Duodenal mucosa (tissue), 2 donors: Measurements from ENCODE around the gene CDKN2B.

Experiments used
- H3K27ac ChIP-seq: one replicate; pipeline ENCODE4 v1.7.0; 2013; ENCODE audit warnings: low read depth, low read length
- H3K27me3 ChIP-seq, 2 donors: one replicate each; pipeline ENCODE4 v1.7.0; 2013; ENCODE audit warnings: low read length in 2 of 2, control low read depth in 1 of 2; ENCODE audit not compliant: insufficient read depth in 2 of 2, control insufficient read depth in 1 of 2
- H3K36me3 ChIP-seq, 2 donors: one replicate each; pipeline ENCODE4 v1.7.0; 2013; ENCODE audit warnings: low read length in 2 of 2, control low read depth in 1 of 2; ENCODE audit not compliant: insufficient read depth in 2 of 2, control insufficient read depth in 1 of 2
- H3K4me1 ChIP-seq, 2 donors: one replicate each; pipeline ENCODE4 v1.7.0; 2013; ENCODE audit warnings: low read length in 2 of 2, control low read depth in 1 of 2; ENCODE audit not compliant: insufficient read depth in 2 of 2, control insufficient read depth in 1 of 2
- H3K4me3 ChIP-seq, 2 donors: one replicate each; pipeline ENCODE4 v1.7.0; 2013; ENCODE audit warnings: low read length in 2 of 2, low read depth in 1 of 2
- H3K9ac ChIP-seq, 2 donors: one replicate each; pipeline ENCODE4 v1.7.0; 2013; ENCODE audit warnings: low read length in 2 of 2, low read depth in 1 of 2
- H3K9me3 ChIP-seq, 2 donors: one replicate each; pipeline ENCODE4 v1.7.0; 2013; ENCODE audit warnings: low read length in 2 of 2, control low read depth in 1 of 2; ENCODE audit not compliant: control insufficient read depth in 1 of 2

Gene CDKN2B

GRCh38 chr9:22047596-22047995, 38.5 kb upstream of the CDKN2B start:
- Histone ChIP-seq H3K4me3 (no peak overlapping the region), H3K9ac (no peak overlapping the region), H3K27me3 (no peaks in the 10 kb centered on the region), H3K27ac (no peak overlapping the region), H3K36me3 (no peaks in the 10 kb centered on the region), H3K9me3 (no peaks in the 10 kb centered on the region), H3K4me1 (peaks cover 11 to 15% of the 10 kb centered on the region in 2 donors)

- Histone ChIP-seq H3K9me3 (no peaks in the 10 kb centered on the region), H3K4me1 (peaks cover 14 to 28% of the 10 kb centered on the region in 2 donors), H3K36me3 (no peaks in the 10 kb centered on the region), H3K27ac (no peak overlapping the region), H3K4me3 (no peak overlapping the region), H3K27me3 (no peaks in the 10 kb centered on the region), H3K9ac (no peak overlapping the region)
Observed at GRCh38 chr9:22046243-22046885, 37.3 kb upstream of the CDKN2B start.

- no peaks in the 10 kb centered on the region for H3K9me3 ChIP-seq
Observed at GRCh38 chr9:22045423-22045822, 36.3 kb upstream of the CDKN2B start.

GRCh38 chr9:22044583-22044982, 35.5 kb upstream of the CDKN2B start:
- Histone ChIP-seq H3K36me3 (no peaks in the 10 kb centered on the region), H3K27me3 (no peaks in the 10 kb centered on the region), H3K9me3 (no peaks in the 10 kb centered on the region), H3K4me3 (no peak overlapping the region), H3K9ac (no peak overlapping the region), H3K27ac (no peak overlapping the region), H3K4me1 (peaks cover 26 to 45% of the 10 kb centered on the region in 2 donors)

More at GRCh38 chr9:22045423-22045822, 36.3 kb upstream of the CDKN2B start:
- Histone ChIP-seq H3K9ac (no peak overlapping the region), H3K36me3 (no peaks in the 10 kb centered on the region), H3K4me3 (no peak overlapping the region), H3K27me3 (no peaks in the 10 kb centered on the region), H3K4me1 (peaks cover 18 to 37% of the 10 kb centered on the region in 2 donors), H3K27ac (no peak overlapping the region)

GRCh38 chr9:22043928-22044327, 34.8 kb upstream of the CDKN2B start:
- no peak overlapping the region for H3K27ac ChIP-seq
- H3K36me3 ChIP-seq: no peaks in the 10 kb centered on the region
- no peaks in the 10 kb centered on the region for H3K9me3 ChIP-seq
- H3K4me1 ChIP-seq: peaks cover 32 to 51% of the 10 kb centered on the region in 2 donors
- no peak overlapping the region for H3K9ac ChIP-seq
- no peak overlapping the region for H3K4me3 ChIP-seq
- H3K27me3 ChIP-seq: no peaks in the 10 kb centered on the region

- H3K9me3 ChIP-seq: no peaks in the 10 kb centered on the region
- no peaks in the 10 kb centered on the region for H3K27me3 ChIP-seq
- no peak overlapping the region for H3K27ac ChIP-seq
- H3K36me3 ChIP-seq: no peaks in the 10 kb centered on the region
- peaks cover 27 to 57% of the 10 kb centered on the region in 2 donors for H3K4me1 ChIP-seq
- H3K4me3 ChIP-seq: no peak overlapping the region
- H3K9ac ChIP-seq: no peak overlapping the region
Observed at GRCh38 chr9:22041775-22042174, 32.7 kb upstream of the CDKN2B start.

- Histone ChIP-seq H3K27ac (no peak overlapping the region), H3K9ac (no peak overlapping the region), H3K27me3 (no peaks in the 10 kb centered on the region), H3K4me1 (peaks cover 23 to 53% of the 10 kb centered on the region in 2 donors), H3K9me3 (no peaks in the 10 kb centered on the region), H3K4me3 (no peak overlapping the region), H3K36me3 (no peaks in the 10 kb centered on the region)
Observed at GRCh38 chr9:22041344-22041743, 32.2 kb upstream of the CDKN2B start.

GRCh38 chr9:22040760-22041159, 31.7 kb upstream of the CDKN2B start:
- Histone ChIP-seq H3K36me3 (no peaks in the 10 kb centered on the region), H3K9me3 (no peaks in the 10 kb centered on the region), H3K4me1 (peaks cover 21 to 48% of the 10 kb centered on the region in 2 donors), H3K27ac (no peak overlapping the region), H3K27me3 (no peaks in the 10 kb centered on the region), H3K9ac (no peak overlapping the region), H3K4me3 (no peak overlapping the region)

- no peaks in the 10 kb centered on the region for H3K36me3 ChIP-seq
- H3K9me3 ChIP-seq: no peaks in the 10 kb centered on the region
- no peak overlapping the region for H3K9ac ChIP-seq
- H3K4me3 ChIP-seq: no peak overlapping the region
- peaks cover 21 to 48% of the 10 kb centered on the region in 2 donors for H3K4me1 ChIP-seq
- no peak overlapping the region for H3K27ac ChIP-seq
- H3K27me3 ChIP-seq: no peaks in the 10 kb centered on the region
Observed at GRCh38 chr9:22039258-22039657, 30.2 kb upstream of the CDKN2B start.

- no peaks in the 10 kb centered on the region for H3K27me3 ChIP-seq
- H3K9ac ChIP-seq: no peak overlapping the region
- H3K27ac ChIP-seq: no peak overlapping the region
- H3K4me3 ChIP-seq: no peak overlapping the region
- H3K9me3 ChIP-seq: no peaks in the 10 kb centered on the region
- H3K4me1 ChIP-seq: peaks cover 21 to 48% of the 10 kb centered on the region in 2 donors
- H3K36me3 ChIP-seq: no peaks in the 10 kb centered on the region
Observed at GRCh38 chr9:22037954-22038690, 29.0 kb upstream of the CDKN2B start.
